ENCODE results near the gene WNT2B. TPM values are rescaled to one million over a fixed set of nuclear protein-coding genes. Genes with fewer than 3 reads are reported as not detected.

Gene WNT2B
- total RNA-seq, 4 donors from 2014 or later: 2.8 to 4.8 (median 3.6) TPM

DNA sequence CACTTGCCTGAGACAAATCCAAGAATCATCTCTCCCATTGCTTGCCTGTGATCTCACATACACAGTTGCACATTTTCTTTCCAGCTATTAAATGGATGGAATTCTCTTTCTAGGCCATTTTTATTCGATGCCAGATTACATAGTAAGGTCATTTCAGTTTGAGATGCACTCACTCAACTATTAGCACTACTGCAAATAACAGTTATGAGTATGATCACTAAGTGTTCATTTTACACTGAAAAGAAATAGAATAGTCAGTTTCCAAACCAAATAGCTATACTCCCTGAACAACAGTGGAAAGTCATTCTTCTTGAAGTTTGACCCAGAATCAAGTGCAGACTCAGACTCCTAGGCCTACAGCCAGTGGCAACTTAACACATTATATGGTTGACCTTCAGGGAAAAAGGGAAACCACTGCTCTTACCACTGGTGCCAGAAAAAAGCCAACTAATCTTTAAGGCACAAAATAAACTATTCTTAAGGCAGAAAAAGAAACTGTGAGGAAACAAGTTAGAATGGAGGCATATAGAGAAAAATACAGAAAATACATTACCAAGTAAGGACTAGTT is 31.5 kb downstream of the WNT2B start:
- ATAC-seq: no peak

DNA sequence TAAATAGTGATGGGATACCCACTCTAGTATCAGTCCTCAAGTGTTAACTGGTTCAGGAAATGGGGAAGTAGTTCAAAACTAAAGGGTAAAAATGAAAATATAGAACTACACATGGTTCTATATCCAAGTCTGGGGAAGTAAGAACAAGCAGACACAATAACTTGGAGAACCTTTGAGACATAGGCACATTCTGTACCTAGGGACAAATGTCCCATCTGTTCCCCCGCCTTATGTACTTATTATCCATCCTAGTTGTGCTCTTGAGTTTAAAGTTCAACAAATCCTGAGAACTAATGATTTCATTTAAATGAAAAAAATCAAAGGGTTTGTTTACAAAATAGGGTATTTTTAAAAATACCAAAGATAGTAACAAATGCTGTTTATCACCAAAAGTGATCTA is 32.5 kb downstream of the WNT2B start:
- WGBS, 2 donors (ENCODE audit: low coverage in 1 of 2): 32 to 100% methylated on average over 1 of the region's 1 CpG
- Histone ChIP-seq H3K36me3 (peaks cover 0 to 60% of the 10 kb centered on the region in 2 donors), H3K4me1 (peaks cover 0 to 15% (median 0%) of the 10 kb centered on the region in 3 donors), H3K27ac (no peak overlapping the region), H3K9me3 (no peaks in the 10 kb centered on the region), H3K4me3 (no peak overlapping the region), H3K27me3 (no peaks in the 10 kb centered on the region)
- no peak for ATAC-seq
- TF ChIP-seq POLR2AphosphoS5 (IDR thresholded peaks at IDR 0.05) (no peak), POLR2A (IDR thresholded peaks at IDR 0.05) (no peak), EP300 (IDR thresholded peaks at IDR 0.05) (no peak)
- TF ChIP-seq, protein P1, sequence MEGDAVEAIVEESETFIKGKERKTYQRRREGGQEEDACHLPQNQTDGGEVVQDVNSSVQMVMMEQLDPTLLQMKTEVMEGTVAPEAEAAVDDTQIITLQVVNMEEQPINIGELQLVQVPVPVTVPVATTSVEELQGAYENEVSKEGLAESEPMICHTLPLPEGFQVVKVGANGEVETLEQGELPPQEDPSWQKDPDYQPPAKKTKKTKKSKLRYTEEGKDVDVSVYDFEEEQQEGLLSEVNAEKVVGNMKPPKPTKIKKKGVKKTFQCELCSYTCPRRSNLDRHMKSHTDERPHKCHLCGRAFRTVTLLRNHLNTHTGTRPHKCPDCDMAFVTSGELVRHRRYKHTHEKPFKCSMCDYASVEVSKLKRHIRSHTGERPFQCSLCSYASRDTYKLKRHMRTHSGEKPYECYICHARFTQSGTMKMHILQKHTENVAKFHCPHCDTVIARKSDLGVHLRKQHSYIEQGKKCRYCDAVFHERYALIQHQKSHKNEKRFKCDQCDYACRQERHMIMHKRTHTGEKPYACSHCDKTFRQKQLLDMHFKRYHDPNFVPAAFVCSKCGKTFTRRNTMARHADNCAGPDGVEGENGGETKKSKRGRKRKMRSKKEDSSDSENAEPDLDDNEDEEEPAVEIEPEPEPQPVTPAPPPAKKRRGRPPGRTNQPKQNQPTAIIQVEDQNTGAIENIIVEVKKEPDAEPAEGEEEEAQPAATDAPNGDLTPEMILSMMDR (IDR thresholded peaks at IDR 0.05): no peak

More for the DNA sequence above, 31.5 kb downstream of the WNT2B start:
- Histone ChIP-seq H3K36me3 (peaks cover 0 to 54% of the 10 kb centered on the region in 2 donors), H3K4me3 (no peak overlapping the region), H3K27ac (no peak overlapping the region), H3K27me3 (no peaks in the 10 kb centered on the region), H3K9me3 (no peaks in the 10 kb centered on the region), H3K4me1 (peaks cover 0 to 11% (median 0%) of the 10 kb centered on the region in 3 donors)
- 63% methylated on average over 1 of the region's 1 CpG; no CpG with 5 or more reads in 1 of the 2 donors for WGBS, 2 donors (ENCODE audit: low coverage in 1 of 2)
- no peak for TF ChIP-seq POLR2A (IDR thresholded peaks at IDR 0.05)
- no peak for TF ChIP-seq POLR2AphosphoS5 (IDR thresholded peaks at IDR 0.05)
- TF ChIP-seq, protein P1 (IDR thresholded peaks at IDR 0.05): no peak

DNA sequence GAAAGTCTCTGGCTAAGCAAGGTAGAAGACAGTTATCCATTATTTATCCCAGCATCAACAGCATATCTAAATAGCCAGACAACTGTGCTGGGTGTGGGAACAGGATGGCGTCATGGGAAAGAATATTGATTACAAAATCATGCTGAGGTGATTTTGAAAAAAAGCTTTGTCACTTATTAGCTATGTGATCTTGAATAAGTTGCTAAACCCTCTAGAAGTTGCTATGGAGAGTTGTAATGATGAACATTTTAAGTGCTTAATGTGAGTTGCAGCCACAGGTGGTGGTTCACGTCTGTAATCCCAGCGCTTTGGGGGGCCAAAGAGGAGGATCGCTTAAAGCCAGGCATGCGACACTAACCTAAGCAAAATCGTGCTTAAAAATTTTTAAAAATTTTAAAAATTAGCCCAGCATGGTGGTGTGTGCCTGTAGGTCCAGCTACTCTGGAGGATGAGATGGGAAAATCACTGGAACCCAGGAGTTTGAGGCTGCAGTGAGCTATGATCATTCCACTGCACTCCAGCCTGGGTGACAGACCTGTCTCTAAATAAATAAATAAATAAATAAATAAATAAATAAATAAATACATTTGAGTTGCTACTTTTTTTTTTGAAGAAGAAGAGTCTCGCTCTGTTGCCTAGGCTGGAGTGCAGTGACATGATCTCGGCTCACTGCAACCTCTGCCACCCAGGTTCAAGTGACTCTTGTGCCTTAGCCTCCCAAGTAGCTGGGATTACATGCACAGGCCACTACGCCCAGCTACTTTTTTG is 33.6 kb downstream of the WNT2B start:
- H3K4me1 ChIP-seq: peaks cover 0 to 15% (median 0%) of the 10 kb centered on the region in 3 donors
- H3K9me3 ChIP-seq: no peaks in the 10 kb centered on the region
- no peaks in the 10 kb centered on the region for H3K27me3 ChIP-seq
- no peak overlapping the region for H3K27ac ChIP-seq
- H3K4me3 ChIP-seq: no peak overlapping the region
- no peak for ATAC-seq
- WGBS, 2 donors (ENCODE audit: low coverage in 1 of 2): 86 to 92% methylated on average over 9 of the region's 9 CpGs
- peaks cover 0 to 63% of the 10 kb centered on the region in 2 donors for H3K36me3 ChIP-seq
- TF ChIP-seq, protein P1 (IDR thresholded peaks at IDR 0.05): no peak
- TF ChIP-seq EP300 (IDR thresholded peaks at IDR 0.05): no peak
- TF ChIP-seq POLR2A (IDR thresholded peaks at IDR 0.05): no peak
- no peak for TF ChIP-seq POLR2AphosphoS5 (IDR thresholded peaks at IDR 0.05)

DNA sequence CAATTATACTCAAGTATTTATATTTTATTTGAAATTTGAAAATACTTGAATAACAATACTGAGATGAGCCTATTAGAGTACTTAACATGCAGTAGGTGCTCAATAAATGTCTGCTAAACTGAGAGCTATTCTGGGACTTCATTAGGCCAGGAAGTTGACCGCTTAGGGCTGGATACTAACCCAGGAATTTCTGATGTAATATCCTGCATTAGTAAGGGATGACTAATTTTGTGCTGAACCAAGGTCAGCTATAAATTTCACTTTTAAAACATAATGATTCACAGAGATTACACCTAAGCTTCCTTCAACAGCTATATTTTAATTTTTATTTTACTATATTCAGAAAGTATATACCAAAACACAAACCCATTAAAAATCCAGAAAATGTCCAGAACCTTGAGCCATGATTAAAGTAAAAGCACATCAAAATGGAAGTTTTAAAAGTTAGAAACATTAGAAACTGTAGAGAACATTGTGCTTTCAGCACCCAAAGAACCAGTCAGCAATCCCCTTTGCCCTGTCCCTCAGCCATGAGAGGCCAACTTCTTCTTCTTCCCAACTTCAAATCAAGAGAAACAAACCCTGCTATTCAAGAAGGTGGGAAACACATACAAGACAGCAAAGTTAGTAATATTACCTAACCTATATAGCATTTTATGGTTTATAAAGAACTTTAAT is 35.4 kb downstream of the WNT2B start:
- Histone ChIP-seq H3K36me3 (peaks cover 0 to 64% of the 10 kb centered on the region in 2 donors), H3K27ac (peak overlapping the region in 3 of 4 donors; percentile 5 to 69 (median 35)), H3K9me3 (no peaks in the 10 kb centered on the region), H3K4me1 (peaks cover 0 to 15% (median 0%) of the 10 kb centered on the region in 3 donors), H3K4me3 (no peak overlapping the region), H3K27me3 (no peaks in the 10 kb centered on the region)
- 23 to 29% methylated on average over 1 of the region's 1 CpG for WGBS, 2 donors (ENCODE audit: low coverage in 1 of 2)
- peak; percentile 56 for TF ChIP-seq POLR2AphosphoS5 (IDR thresholded peaks at IDR 0.05)
- no peak for TF ChIP-seq EP300 (IDR thresholded peaks at IDR 0.05)
- peak; percentile 70 for ATAC-seq

DNA sequence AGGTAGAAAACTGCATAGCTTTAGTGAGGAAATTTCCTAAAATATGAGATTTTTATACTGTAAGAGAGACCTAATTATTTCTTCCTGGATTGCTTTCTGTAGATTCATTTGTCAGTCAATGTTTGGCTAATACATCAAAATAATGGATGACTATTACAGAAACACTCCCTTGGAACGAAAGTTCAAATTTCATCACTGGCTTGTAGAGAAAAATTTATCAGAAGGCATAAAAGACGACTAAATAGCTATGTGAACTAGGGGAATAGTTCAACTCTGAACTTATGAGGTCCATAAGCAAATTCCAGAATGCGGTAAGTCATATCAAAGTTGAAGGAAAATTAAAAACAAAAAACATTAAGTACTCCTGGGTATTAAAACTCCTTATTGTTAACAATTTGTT is 36.0 kb downstream of the WNT2B start:
- Histone ChIP-seq H3K36me3 (peaks cover 0 to 64% of the 10 kb centered on the region in 2 donors), H3K4me1 (peaks cover 0 to 15% (median 0%) of the 10 kb centered on the region in 3 donors), H3K27me3 (no peaks in the 10 kb centered on the region), H3K4me3 (no peak overlapping the region), H3K27ac (peak overlapping the region in 2 of 4 donors; percentile 5 to 69), H3K9me3 (no peaks in the 10 kb centered on the region)
- 27 to 43% methylated on average over 3 of the region's 3 CpGs for WGBS, 2 donors (ENCODE audit: low coverage in 1 of 2)
- TF ChIP-seq EP300 (IDR thresholded peaks at IDR 0.05): no peak
- TF ChIP-seq, protein P1 (IDR thresholded peaks at IDR 0.05): no peak
- TF ChIP-seq POLR2AphosphoS5 (IDR thresholded peaks at IDR 0.05): no peak
- ATAC-seq: no peak

All from gastroesophageal sphincter (tissue), 4 donors.